GM12892 (cell line): ENCODE results near the gene PLXNB3.

Experiments used
- POLR2A ChIP-seq: IDR thresholded peaks from 2 replicates; pipeline ENCODE4 v1.6.1; 2011; ENCODE audit warnings: low read depth, low read length, control low read depth
- POLR2AphosphoS5 ChIP-seq: IDR thresholded peaks from 2 replicates; pipeline ENCODE4 v1.6.1; 2011; ENCODE audit warnings: low read depth, low read length, control low read depth
- TAF1 ChIP-seq: IDR thresholded peaks from 2 replicates; pipeline ENCODE4 v1.6.1; 2011; ENCODE audit warnings: low read depth, mild to moderate bottlenecking, control low read depth, low read length, borderline replicate concordance

DNA sequence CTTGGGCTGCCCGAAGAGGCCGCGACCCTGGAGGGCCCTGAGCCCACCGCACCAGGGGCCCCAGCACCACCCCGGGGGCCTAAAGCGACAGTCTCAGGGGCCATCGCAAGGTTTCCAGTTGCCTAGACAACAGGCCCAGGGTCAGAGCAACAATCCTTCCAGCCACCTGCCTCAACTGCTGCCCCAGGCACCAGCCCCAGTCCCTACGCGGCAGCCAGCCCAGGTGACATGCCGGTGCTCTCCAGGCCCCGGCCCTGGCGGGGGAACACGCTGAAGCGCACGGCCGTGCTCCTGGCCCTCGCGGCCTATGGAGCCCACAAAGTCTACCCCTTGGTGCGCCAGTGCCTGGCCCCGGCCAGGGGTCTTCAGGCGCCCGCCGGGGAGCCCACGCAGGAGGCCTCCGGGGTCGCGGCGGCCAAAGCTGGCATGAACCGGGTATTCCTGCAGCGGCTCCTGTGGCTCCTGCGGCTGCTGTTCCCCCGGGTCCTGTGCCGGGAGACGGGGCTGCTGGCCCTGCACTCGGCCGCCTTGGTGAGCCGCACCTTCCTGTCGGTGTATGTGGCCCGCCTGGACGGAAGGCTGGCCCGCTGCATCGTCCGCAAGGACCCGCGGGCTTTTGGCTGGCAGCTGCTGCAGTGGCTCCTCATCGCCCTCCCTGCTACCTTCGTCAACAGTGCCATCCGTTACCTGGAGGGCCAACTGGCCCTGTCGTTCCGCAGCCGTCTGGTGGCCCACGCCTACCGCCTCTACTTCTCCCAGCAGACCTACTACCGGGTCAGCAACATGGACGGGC, 38.8 kb upstream of the PLXNB3 start:
- no peak for TF ChIP-seq POLR2AphosphoS5
- no peak for TF ChIP-seq POLR2A
- no peak for TF ChIP-seq TAF1
